A204.1 (cell line): ENCODE results near the gene CCDC32.
"Not testable (repeated sequence)": the region's sequence is repeated elsewhere in the genome, so short reads cannot be mapped to it uniquely, and the experiment has no call there.

Experiments
- FAIRE-seq: peaks from 2 replicates; lab custom pipeline; 2012; peaks lifted over from hg19 to GRCh38; lab: Jason Lieb, UNC

The CCDC32 gene

DNA sequence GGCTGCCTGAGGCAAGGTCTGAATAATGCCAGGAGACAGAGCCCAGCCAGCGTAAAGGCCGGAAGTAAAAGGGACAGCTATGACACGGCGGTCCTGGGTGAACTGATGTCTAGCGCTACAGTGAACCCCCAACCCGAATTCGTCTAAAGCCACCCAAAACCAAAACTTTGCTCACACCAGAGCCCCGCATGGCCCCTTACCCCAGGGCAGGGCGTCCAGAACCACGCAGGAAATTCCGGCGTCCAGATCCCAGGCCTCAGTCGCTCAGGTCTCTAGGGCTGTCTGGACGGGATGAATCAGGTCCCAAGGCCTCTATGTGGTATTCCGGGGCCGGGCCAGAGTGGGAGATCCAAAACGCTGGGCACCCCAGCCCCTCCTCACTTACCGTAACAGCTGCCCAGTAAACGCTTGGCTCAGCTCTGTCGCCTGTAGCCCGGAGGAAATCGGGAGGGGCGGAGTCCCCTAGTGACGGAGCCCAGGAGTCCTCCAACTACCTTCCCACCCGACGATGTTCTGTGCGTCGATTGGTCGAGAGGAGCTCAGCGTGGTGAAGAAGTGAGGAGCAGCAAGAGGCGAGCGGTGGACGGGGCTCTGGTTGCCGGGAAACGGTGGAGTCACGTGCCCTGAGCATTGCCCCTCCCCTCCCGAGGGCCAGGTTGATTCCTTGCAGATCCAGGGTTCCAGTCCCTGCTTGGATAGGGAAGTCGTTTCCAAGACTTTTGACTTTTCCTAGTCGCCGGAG is at the start of gene CCDC32:
CCDC32 (minus strand) TSS at position 452 of the 742 bp plus-strand sequence. CDS start 2,027 bp downstream, outside the sequence.
- FAIRE-seq: peak; percentile 98

GRCh38 chr15:40613080-40613479 is 48.2 kb upstream of the CCDC32 start:
- no peak for FAIRE-seq

DNA sequence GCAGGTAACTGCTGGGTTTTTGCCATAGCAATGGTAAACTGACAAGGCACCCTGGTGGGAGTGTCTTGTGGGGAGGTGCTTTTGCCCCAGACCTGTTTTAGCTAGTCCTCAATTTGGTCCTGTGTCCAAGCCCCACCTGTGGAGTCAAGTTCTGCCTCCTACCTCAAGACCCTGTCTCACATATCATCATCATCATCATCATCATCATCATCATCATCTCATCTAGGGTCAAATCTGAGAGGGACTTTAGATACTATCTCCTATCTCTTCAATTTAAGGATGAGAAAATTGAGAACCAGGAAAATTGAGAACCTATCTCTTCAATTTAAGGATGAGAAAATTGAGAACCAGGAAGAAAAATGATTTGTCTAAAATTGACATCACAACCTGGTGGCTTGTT is 39.1 kb upstream of the CCDC32 start:
- no peak for FAIRE-seq

DNA sequence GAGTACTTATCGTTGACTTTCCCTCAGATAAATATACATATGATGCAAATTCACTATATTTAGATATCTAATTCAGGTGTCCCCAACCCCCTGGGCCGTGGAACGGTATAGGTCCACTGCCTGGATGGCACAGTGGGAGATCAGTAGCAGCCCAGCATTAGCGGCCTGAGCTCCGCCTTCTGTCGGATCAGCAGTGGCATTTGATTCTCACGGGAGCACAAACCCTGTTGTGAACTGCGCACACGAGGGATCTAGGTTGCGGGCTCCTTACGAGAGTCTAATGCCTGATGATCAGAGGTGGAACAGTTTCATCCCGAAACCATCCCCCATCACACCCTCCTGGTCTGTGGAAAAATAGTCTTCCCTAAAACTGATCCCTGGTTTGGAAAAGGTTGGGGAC is 36.1 kb upstream of the CCDC32 start:
- FAIRE-seq: no peak

- FAIRE-seq: no peak
These were observed 33.8 kb upstream of the CCDC32 start for GRCh38 chr15:40598672-40599071.

- FAIRE-seq: no peak
These were observed 33.3 kb upstream of the CCDC32 start for GRCh38 chr15:40598126-40598525.

DNA sequence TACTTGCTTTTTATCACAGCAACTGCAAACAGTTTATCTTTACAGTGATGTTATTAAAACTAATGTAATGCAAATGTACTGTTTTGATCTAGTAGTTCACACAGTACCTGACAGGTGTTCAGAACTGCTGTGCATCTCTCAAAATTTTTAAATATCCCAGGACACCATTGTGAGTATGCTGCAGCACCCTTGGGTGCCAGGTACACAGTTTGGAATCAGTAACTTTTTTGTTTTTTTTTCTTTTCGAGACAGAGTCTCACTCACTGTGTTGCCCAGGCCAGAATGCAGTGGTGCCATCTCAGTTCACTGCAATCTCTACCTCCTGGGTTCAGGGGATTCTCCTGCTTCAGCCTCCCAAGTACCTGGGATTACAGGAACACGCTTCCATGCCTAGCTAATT is 32.2 kb upstream of the CCDC32 start:
- FAIRE-seq: no peak

DNA sequence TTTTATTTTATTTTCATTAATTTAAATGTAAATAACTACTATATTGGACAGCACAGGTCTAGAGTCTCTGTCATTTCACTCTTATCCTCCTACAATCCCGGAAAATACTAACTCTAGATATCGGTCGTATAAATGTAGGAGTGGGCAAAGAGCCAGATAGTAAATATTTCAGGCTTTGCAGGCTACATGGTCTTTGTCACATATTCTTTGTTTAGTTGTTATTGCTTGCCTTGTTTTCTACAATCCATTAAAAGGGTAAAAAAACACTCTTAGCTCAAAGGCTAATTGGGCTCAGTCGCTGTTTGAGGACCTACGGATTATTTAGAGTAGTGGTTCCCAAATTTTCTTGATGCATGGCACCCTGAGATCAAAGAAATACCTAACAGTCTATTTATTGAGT is 30.9 kb upstream of the CCDC32 start:
- FAIRE-seq: no peak

DNA sequence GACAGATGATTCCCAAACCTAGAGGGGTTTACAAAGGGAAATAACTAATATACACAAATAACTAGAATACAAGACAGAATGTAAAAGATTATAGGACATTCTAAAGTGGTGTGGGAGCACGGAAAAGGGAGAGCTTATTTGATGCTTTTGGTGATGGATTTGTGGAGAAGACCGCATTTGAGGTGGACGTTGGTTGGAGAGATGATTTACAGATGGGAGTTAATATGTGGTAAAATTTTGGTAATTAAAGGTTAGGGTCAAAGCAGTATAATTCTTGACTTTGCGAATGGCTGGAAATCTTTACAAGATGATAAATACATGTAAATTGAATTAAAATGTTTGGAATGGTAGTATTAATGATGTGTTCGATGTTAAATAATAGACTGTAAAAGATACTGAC is 30.4 kb upstream of the CCDC32 start:
- FAIRE-seq: no peak

DNA sequence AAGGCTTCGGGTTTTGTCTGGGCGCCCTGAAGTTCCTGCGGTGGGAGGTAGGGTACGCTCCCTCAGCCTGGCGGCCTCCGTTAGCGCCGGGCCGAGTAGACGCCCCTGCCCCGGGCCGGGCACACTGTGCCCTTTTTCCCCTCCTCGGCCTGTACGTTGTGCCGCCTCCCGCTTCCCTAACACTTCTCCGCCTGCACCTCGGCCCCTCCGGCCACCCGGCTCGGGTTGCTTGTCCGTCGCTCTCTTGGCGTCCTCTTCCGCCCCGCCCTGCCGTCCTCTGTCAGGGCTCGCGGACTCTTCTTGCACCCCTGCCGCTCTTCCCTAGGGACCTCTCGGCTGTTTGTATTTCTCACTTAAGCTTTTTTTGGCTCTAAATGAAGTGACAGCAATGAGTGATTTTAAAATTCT is 29.6 kb upstream of the CCDC32 start:
- no peak for FAIRE-seq

- FAIRE-seq: peak; percentile 55
These were observed 29.0 kb upstream of the CCDC32 start, which contains the start of gene KNL1 for GRCh38 chr15:40593588-40594428. Gene KNL1, plus strand, starts transcription at chr15:40594249. Its CDS starts 8,683 bp downstream, at chr15:40602932.

- no peak for FAIRE-seq
These were observed 28.3 kb upstream of the CCDC32 start for GRCh38 chr15:40593165-40593564.

DNA sequence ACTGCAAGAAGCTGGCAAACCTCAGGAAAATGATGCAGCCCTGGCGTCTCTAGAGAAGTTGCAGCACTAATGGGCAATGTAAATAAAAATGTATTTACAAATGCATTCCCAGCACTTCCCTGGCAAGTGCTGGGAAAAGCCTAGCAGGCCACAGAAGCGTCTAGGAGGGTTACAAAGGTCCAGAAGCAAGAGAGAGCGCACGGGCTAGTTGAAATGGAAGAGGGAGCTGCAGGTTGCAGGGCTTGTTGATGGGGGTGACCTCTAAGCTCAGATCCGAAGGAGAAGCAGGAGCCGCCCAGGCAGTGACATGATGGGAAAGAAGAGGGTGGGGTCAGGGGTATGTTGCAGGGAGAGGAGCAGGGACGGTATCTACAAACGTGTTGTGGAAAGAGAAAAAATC is 26.5 kb upstream of the CCDC32 start:
- FAIRE-seq: no peak

GRCh38 chr15:40590667-40591050 is 25.8 kb upstream of the CCDC32 start:
- FAIRE-seq: no peak

DNA sequence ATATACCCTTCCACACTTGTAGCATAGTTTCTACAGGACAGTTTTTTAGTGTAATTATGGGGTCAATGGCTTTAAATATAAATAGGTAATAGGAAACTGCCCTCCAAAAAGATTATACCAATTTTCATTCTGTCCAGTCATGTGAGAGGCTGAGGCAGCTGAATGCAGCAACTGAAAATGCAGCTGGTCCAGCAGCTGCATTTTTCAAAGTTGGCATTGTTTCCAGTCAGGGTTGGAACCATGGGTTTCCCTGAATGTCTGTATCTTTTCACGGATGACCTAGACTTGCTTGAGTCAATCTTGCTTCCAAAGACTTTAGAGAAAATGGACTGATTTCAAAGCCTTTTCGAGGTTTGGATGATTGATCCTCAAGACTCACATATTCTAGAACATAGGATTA is 19.3 kb upstream of the CCDC32 start:
- no peak for FAIRE-seq

DNA sequence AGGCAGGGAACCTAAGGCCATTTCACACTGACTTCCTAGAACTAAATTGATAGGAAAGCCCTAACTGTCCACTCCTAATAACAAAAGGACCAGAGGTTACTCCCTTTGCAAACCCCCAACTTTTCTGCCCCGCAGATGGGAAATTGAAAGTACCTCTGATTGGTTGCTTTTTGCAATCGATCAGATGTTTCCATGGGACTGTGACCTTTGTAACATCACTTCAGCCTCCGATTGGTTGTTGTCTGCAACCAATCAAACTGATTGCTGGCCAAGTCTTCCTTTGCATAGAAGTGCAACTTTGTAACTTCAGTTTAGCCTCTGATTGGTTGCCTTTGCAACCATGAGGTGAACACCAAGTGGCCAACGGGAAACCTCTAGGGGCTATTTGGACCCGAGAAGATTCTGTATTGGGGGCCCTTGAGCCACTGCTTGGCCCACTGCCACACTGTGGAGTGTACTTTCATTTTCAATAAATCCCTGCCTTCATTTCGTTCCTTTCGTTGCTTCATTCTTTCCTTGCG is 17.9 kb upstream of the CCDC32 start:
- no peak for FAIRE-seq

- FAIRE-seq: not testable (repeated sequence)
These were observed 17.0 kb upstream of the CCDC32 start for GRCh38 chr15:40581796-40582195.

- FAIRE-seq: no peak
These were observed 14.1 kb upstream of the CCDC32 start for GRCh38 chr15:40578892-40579291.

GRCh38 chr15:40576914-40577313 is 12.1 kb upstream of the CCDC32 start:
- FAIRE-seq: not testable (repeated sequence)

DNA sequence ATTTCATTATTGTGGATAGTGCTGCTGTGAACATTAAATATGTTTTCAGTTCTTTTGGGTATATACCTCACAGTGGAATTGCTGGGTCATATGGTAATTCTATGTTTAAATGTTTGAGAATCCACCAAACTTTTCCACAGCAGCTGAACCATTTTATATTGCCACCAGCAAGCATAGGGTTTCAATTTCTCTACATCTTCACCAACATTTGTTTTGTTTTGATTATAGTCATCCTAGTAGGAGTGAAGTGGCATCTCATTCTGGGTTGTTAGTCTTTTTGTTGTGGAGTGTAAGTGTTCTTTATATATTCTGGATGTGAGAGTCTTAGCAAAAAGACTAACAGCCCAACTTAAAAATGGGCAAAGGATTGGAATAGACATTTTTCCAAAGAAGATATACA is 10.3 kb upstream of the CCDC32 start:
- no peak for FAIRE-seq

DNA sequence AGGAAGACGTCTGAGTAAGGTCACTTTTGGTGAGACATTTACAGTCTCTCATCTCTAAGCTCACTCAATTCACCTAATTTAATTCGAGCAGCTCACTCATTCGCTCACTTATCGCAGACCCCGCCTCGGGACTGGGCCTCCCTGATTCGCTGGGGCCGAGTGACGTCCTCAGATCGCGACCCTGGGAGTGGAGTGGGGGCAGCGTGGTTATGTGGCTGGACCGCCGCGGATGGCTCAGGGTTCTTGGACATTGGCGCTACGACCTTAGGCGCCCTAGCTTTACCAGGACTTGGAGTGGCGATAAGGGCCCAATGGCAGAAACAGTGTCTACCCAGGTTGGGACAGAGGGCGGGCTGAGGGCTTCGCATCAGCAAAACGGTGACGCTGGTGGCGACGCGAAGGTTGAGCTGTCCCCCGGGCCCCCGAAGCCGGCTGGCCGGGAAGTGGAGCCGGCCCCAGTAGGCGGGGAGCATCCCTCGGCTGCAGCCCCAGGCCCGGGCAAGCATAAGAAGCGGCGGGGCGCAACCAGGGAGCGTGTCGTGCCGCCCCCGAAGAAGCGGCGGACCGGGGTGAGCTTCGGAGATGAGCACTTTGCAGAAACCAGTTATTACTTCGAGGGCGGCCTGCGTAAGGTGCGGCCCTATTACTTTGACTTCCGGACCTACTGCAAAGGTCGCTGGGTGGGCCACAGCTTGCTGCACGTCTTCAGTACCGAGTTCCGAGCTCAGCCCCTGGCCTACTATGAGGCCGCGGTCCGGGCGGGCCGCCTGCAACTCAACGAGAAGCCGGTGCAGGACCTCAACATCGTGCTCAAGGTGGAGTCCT is 4.5 kb upstream of the CCDC32 start, which contains the start of gene RPUSD2:
RPUSD2 (plus strand) TSS at position 171 of the 825 bp plus-strand sequence; CDS start at position 210, 39 bp downstream.
- peak; percentile 78 for FAIRE-seq

- FAIRE-seq: no peak
These were observed 2.3 kb upstream of the CCDC32 start for GRCh38 chr15:40567111-40567510.
